Tibial artery (tissue), 4 donors: Measurements from ENCODE around the gene AMIGO2.

Experiments
- DNase-seq, 2 donors: peaks; one replicate each; pipeline ENCODE4 v3.0.0-alpha.2; 2019
- H3K27ac ChIP-seq, 2 donors: fragments of 200-600 bp; sonication (generic) in 1 of 2; 1 replicate in 1 of 2; 2 replicates in 1 of 2; pipeline ENCODE4 v1.5.1; 2018 to 2019; ENCODE audit warnings: mild to moderate bottlenecking in 1 of 2
- H3K27me3 ChIP-seq, 2 donors: fragments of 200-600 bp; sonication (generic) in 1 of 2; one replicate each; pipeline versions ENCODE4 v1.5.1 to v1.6.0; 2016 to 2019
- H3K36me3 ChIP-seq, 3 donors: fragments of 200-600 bp; sonication (generic) in 2 of 3; one replicate each; pipeline ENCODE4 v1.5.1; 2016 to 2019; ENCODE audit warnings: mild to moderate bottlenecking in 2 of 3
- H3K4me1 ChIP-seq, 4 donors: fragments of 200-600 bp; sonication (generic) in 2 of 4; 1 replicate in 3 of 4; 2 replicates in 1 of 4; pipeline ENCODE4 v1.5.1; 2016 to 2019
- H3K4me3 ChIP-seq, 2 donors: fragments of 200-600 bp; sonication (generic) in 1 of 2; 1 replicate in 1 of 2; 2 replicates in 1 of 2; pipeline ENCODE4 v1.5.1; 2018 to 2019; ENCODE audit warnings: mild to moderate bottlenecking in 2 of 2
- H3K9me3 ChIP-seq, 3 donors: fragments of 200-600 bp; sonication (generic) in 1 of 3; one replicate each; pipeline ENCODE4 v1.5.1; 2016 to 2019
- CTCF ChIP-seq, 2 experiments: fragments of 200-600 bp in 1 of 2; fragments of 450-650 bp in 1 of 2; IDR thresholded peaks; one replicate each; pipeline ENCODE4 v1.5.1; 2017 to 2019; ENCODE audit warnings: antibody characterized with exemption in 2 of 2, mild to moderate bottlenecking in 1 of 2, moderate library complexity in 1 of 2
- intact Hi-C: fragments of 100-400 bp; cut with DNase I; formaldehyde crosslinking; loops from one replicate; pipeline ENCODE4 v1.15.0; 2023; ENCODE audit warnings: low total_unique reads

Gene AMIGO2

GRCh38 chr12:47111392-47111778, 31.6 kb upstream of the AMIGO2 start:
- H3K4me1 ChIP-seq, result peaks cover 0 to 7% (median 3%) of the 10 kb centered on the region in 4 donors
- no peaks in the 10 kb centered on the region for H3K9me3 ChIP-seq
- no peak overlapping the region for H3K4me3 ChIP-seq
- no peak overlapping the region for H3K27ac ChIP-seq
- peaks cover 0 to 18% (median 11%) of the 10 kb centered on the region in 3 donors for H3K36me3 ChIP-seq
- DNase-seq, result no peak
- TF ChIP-seq CTCF (IDR thresholded peaks at IDR 0.05), result no peak
- intact Hi-C loops, result no loop called here
- H3K27me3 ChIP-seq, result no peaks in the 10 kb centered on the region

- Histone ChIP-seq H3K36me3 (peaks cover 0 to 18% (median 11%) of the 10 kb centered on the region in 3 donors), H3K4me1 (peaks cover 0 to 12% (median 4%) of the 10 kb centered on the region in 4 donors), H3K4me3 (no peak overlapping the region), H3K9me3 (no peaks in the 10 kb centered on the region), H3K27ac (no peak overlapping the region), H3K27me3 (no peaks in the 10 kb centered on the region)
- intact Hi-C loops, result no loop called here
- no peak for TF ChIP-seq CTCF (IDR thresholded peaks at IDR 0.05)
- no peak for DNase-seq
Observed at GRCh38 chr12:47110718-47111391, 31.1 kb upstream of the AMIGO2 start.

- TF ChIP-seq CTCF (IDR thresholded peaks at IDR 0.05), result no peak
- intact Hi-C loops, result no loop called here
- H3K4me1 ChIP-seq, result peaks cover 0 to 20% (median 8%) of the 10 kb centered on the region in 4 donors
Observed at GRCh38 chr12:47110011-47110541, 30.3 kb upstream of the AMIGO2 start.

GRCh38 chr12:47107926-47108325, 28.2 kb upstream of the AMIGO2 start:
- Histone ChIP-seq H3K27me3 (no peaks in the 10 kb centered on the region), H3K27ac (no peak overlapping the region), H3K4me1 (peaks cover 0 to 34% (median 21%) of the 10 kb centered on the region in 4 donors), H3K4me3 (no peak overlapping the region), H3K36me3 (peaks cover 0 to 18% (median 10%) of the 10 kb centered on the region in 3 donors), H3K9me3 (no peaks in the 10 kb centered on the region)
- no peak for DNase-seq
- no peak for TF ChIP-seq CTCF (IDR thresholded peaks at IDR 0.05)
- intact Hi-C loops, result no loop called here

More at GRCh38 chr12:47110011-47110541, 30.3 kb upstream of the AMIGO2 start:
- H3K9me3 ChIP-seq, result no peaks in the 10 kb centered on the region
- no peak for DNase-seq
- no peak overlapping the region for H3K4me3 ChIP-seq
- no peaks in the 10 kb centered on the region for H3K27me3 ChIP-seq
- no peak overlapping the region for H3K27ac ChIP-seq
- peaks cover 0 to 18% (median 11%) of the 10 kb centered on the region in 3 donors for H3K36me3 ChIP-seq

- peaks cover 0 to 39% (median 21%) of the 10 kb centered on the region in 4 donors for H3K4me1 ChIP-seq
- intact Hi-C loops, result no loop called here
- DNase-seq, result no peak
- no peak for TF ChIP-seq CTCF (IDR thresholded peaks at IDR 0.05)
- no peak overlapping the region for H3K27ac ChIP-seq
- H3K9me3 ChIP-seq, result no peaks in the 10 kb centered on the region
- H3K27me3 ChIP-seq, result no peaks in the 10 kb centered on the region
- H3K36me3 ChIP-seq, result peaks cover 0 to 18% (median 6%) of the 10 kb centered on the region in 3 donors
- no peak overlapping the region for H3K4me3 ChIP-seq
Observed at GRCh38 chr12:47107446-47107845, 27.7 kb upstream of the AMIGO2 start.
